Measurements from ENCODE around the gene NUBPL. TPM values are rescaled to one million over a fixed set of nuclear protein-coding genes. Genes with fewer than 3 reads are reported as not detected.

NUBPL gene, protein sequence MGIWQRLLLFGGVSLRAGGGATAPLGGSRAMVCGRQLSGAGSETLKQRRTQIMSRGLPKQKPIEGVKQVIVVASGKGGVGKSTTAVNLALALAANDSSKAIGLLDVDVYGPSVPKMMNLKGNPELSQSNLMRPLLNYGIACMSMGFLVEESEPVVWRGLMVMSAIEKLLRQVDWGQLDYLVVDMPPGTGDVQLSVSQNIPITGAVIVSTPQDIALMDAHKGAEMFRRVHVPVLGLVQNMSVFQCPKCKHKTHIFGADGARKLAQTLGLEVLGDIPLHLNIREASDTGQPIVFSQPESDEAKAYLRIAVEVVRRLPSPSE
- total RNA-seq: 10 to 100 TPM in 1 of 2 donors, 1 to 10 TPM in 1; 6.7 to 13.1 TPM

GRCh38 chr14:31561155-31561846, at the start of gene NUBPL:
Gene NUBPL (plus strand): TSS chr14:31561404. CDS start chr14:31561440, 36 bp downstream.
- ATAC-seq (replicated peaks): peak; percentile 97
- Mint-ChIP-seq H3K27ac (peak within 1 kb of the TSS; percentile 99), H3K27me3 (peaks cover 8% of the 10 kb centered on the region), H3K36me3 (ENCODE audit: low read depth) (peaks cover 7% of the 10 kb centered on the region), H3K4me1 (peaks cover 18% of the 10 kb centered on the region), H3K4me3 (peak within 1 kb of the TSS; percentile 94), H3K9me3 (no peaks in the 10 kb centered on the region)

DNA sequence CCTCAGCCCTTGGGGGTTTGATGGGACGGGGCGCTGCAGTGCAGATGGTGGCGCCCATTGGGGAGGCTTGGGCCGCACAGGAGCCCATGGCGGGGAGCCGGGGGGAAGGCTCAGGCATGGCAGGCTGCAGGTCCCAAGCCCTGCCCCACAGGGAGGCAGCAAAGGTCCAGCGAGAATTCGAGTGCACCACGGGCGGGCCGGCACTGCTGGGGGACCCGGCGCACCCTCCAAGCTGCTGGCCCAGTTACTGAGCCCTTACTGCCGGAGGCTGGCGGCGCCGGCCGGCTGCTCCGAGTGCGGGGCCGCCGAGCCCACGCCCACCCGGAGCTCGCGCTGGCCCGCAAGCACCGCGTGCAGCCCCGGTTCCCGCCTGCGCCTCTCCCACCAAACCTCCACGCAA, 34.1 kb upstream of the NUBPL start:
- H3K36me3 Mint-ChIP-seq (ENCODE audit: low read depth): no peaks in the 10 kb centered on the region
- peaks cover 6% of the 10 kb centered on the region for H3K27me3 Mint-ChIP-seq
- no peak overlapping the region for H3K4me3 Mint-ChIP-seq
- no peaks in the 10 kb centered on the region for H3K4me1 Mint-ChIP-seq
- H3K27ac Mint-ChIP-seq: no peak overlapping the region
- ATAC-seq (replicated peaks): no peak
- H3K9me3 Mint-ChIP-seq: no peaks in the 10 kb centered on the region

- Mint-ChIP-seq H3K27ac (no peak overlapping the region), H3K9me3 (no peaks in the 10 kb centered on the region), H3K36me3 (ENCODE audit: low read depth) (no peaks in the 10 kb centered on the region), H3K4me3 (no peak overlapping the region), H3K4me1 (no peaks in the 10 kb centered on the region), H3K27me3 (peaks cover 6% of the 10 kb centered on the region)
- ATAC-seq (replicated peaks): no peak
Measured at GRCh38 chr14:31527546-31527945, 33.7 kb upstream of the NUBPL start.

- H3K27ac Mint-ChIP-seq: no peak overlapping the region
- no peaks in the 10 kb centered on the region for H3K36me3 Mint-ChIP-seq (ENCODE audit: low read depth)
- H3K27me3 Mint-ChIP-seq: no peaks in the 10 kb centered on the region
- H3K4me3 Mint-ChIP-seq: no peak overlapping the region
- ATAC-seq (replicated peaks): no peak
- no peaks in the 10 kb centered on the region for H3K4me1 Mint-ChIP-seq
- no peaks in the 10 kb centered on the region for H3K9me3 Mint-ChIP-seq
Measured at GRCh38 chr14:31529053-31529452, 32.2 kb upstream of the NUBPL start.

- no peak for ATAC-seq (replicated peaks)
- Mint-ChIP-seq H3K9me3 (no peaks in the 10 kb centered on the region), H3K4me1 (no peaks in the 10 kb centered on the region)
Measured at GRCh38 chr14:31530136-31530535, 31.1 kb upstream of the NUBPL start.

DNA sequence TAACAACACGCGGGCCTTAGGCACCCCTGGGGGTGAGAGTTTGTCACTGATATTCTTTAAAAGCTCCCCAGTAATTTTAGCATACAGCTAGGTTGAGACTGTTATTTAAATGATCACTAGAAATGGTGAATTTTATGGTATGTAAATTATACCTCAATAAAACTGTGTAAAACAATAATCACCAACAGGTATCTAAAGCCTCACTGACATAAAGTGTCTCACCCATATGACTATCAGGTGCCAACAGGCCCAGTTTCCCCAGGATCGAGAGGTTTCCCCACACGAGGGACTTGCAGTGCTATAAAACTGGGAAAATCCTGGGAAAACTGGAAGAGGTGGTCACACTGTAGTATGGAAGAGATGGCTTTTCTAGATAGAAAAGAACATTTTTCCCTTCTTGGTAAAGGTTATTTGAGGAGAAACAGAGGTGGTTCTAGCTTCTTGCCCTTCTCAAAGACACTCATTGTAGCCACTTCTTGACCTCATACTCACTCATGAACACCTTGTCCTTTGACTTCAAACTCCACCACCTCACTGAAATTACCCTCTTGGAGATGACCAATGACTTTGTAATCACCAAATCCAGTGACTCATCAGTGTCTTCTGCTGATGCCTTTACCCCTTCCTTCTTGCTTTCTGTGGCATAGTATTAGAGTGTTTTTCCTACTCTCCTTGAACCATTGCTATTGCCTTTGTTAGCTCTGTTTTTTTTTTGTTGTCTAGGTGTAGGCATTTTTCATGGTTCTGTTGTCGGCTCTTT, 24.8 kb upstream of the NUBPL start:
- ATAC-seq (replicated peaks): peak; percentile 60
- no peak overlapping the region for H3K27ac Mint-ChIP-seq

More at GRCh38 chr14:31530136-31530535, 31.1 kb upstream of the NUBPL start:
- no peak overlapping the region for H3K27ac Mint-ChIP-seq
- H3K4me3 Mint-ChIP-seq: no peak overlapping the region
- peaks cover 3% of the 10 kb centered on the region for H3K27me3 Mint-ChIP-seq
- no peaks in the 10 kb centered on the region for H3K36me3 Mint-ChIP-seq (ENCODE audit: low read depth)

GRCh38 chr14:31541702-31542101, 19.5 kb upstream of the NUBPL start:
- Mint-ChIP-seq H3K27ac (no peak overlapping the region), H3K27me3 (peaks cover 27% of the 10 kb centered on the region), H3K9me3 (no peaks in the 10 kb centered on the region), H3K4me1 (no peaks in the 10 kb centered on the region), H3K36me3 (ENCODE audit: low read depth) (no peaks in the 10 kb centered on the region), H3K4me3 (no peak overlapping the region)
- ATAC-seq (replicated peaks): no peak

More for the DNA sequence above, 24.8 kb upstream of the NUBPL start:
- H3K9me3 Mint-ChIP-seq: no peaks in the 10 kb centered on the region
- no peak overlapping the region for H3K4me3 Mint-ChIP-seq
- H3K36me3 Mint-ChIP-seq (ENCODE audit: low read depth): no peaks in the 10 kb centered on the region
- H3K4me1 Mint-ChIP-seq: no peaks in the 10 kb centered on the region
- peaks cover 22% of the 10 kb centered on the region for H3K27me3 Mint-ChIP-seq

DNA sequence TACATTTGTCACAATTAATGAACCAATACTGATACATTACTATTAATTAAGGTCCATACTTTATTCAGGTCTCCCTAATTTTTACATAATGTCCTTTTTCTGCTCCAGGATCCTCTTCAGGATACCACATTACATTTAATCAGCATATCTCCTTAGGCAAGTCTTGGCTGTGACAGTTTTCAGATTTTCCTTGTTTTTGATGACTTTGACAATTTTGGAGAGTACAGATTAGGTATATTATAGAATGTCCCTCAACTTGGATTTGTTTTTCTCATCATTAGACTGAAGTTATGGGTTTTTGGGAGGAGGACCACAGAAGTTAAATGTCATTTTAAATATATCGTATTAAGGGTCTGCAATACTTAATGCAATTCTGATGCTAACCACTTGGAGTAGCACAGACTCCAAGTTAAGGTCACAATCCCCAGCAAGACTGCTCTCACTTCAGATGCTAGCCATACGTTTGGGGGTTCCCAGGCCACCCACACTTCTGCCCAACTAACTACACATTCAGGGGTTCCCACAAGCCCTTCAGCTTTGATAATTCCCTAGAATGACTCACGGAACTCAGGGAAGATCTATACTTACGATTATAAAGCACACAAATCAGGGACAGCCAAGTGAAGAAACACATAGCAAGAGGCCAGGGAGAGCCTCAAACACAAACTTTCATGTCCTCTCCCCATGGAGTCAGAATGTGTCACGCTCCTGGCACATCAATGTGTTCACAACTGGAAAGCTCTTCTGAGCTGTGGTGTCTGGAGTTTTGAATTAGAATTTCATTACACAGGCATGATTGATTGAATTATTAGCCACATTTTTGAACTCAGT, 17.0 kb upstream of the NUBPL start:
- ATAC-seq (replicated peaks): no peak
- Mint-ChIP-seq H3K9me3 (no peaks in the 10 kb centered on the region), H3K27me3 (peaks cover 23% of the 10 kb centered on the region), H3K4me1 (no peaks in the 10 kb centered on the region), H3K36me3 (ENCODE audit: low read depth) (no peaks in the 10 kb centered on the region), H3K27ac (no peak overlapping the region), H3K4me3 (no peak overlapping the region)

- Mint-ChIP-seq H3K27ac (no peak overlapping the region), H3K4me3 (no peak overlapping the region), H3K27me3 (peaks cover 28% of the 10 kb centered on the region), H3K36me3 (ENCODE audit: low read depth) (no peaks in the 10 kb centered on the region), H3K9me3 (no peaks in the 10 kb centered on the region), H3K4me1 (no peaks in the 10 kb centered on the region)
- ATAC-seq (replicated peaks): no peak
Measured at GRCh38 chr14:31544816-31545215, 16.4 kb upstream of the NUBPL start.

- H3K4me3 Mint-ChIP-seq: no peak overlapping the region
- no peaks in the 10 kb centered on the region for H3K36me3 Mint-ChIP-seq (ENCODE audit: low read depth)
- no peak for ATAC-seq (replicated peaks)
- no peaks in the 10 kb centered on the region for H3K9me3 Mint-ChIP-seq
- H3K4me1 Mint-ChIP-seq: no peaks in the 10 kb centered on the region
- peaks cover 33% of the 10 kb centered on the region for H3K27me3 Mint-ChIP-seq
- no peak overlapping the region for H3K27ac Mint-ChIP-seq
Measured at GRCh38 chr14:31545328-31545727, 15.9 kb upstream of the NUBPL start.

GRCh38 chr14:31549817-31550216, 11.4 kb upstream of the NUBPL start:
- no peak for ATAC-seq (replicated peaks)
- H3K27me3 Mint-ChIP-seq: peaks cover 32% of the 10 kb centered on the region
- H3K4me1 Mint-ChIP-seq: no peaks in the 10 kb centered on the region
- H3K4me3 Mint-ChIP-seq: no peak overlapping the region
- no peak overlapping the region for H3K27ac Mint-ChIP-seq
- H3K36me3 Mint-ChIP-seq (ENCODE audit: low read depth): no peaks in the 10 kb centered on the region
- H3K9me3 Mint-ChIP-seq: no peaks in the 10 kb centered on the region

DNA sequence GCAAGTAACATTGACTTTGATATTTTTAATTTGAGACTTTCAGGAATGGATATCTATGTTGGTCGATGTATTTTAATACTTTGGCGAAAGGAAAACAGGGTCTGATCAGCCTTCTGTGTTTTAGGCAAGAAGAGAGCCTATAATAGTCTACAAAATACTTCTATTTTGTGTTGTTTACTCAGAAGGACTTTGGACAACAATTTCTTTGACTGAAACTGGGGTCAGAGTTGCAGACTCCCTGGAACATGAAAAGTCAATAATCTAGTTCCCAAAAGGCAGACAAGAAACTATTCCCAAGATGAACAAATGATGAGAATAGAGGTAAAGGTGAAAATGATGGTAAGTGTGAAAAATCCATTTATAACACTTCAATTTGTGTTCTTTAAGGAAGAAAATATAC, 10.6 kb upstream of the NUBPL start:
- H3K27me3 Mint-ChIP-seq: peaks cover 32% of the 10 kb centered on the region
- no peaks in the 10 kb centered on the region for H3K36me3 Mint-ChIP-seq (ENCODE audit: low read depth)

GRCh38 chr14:31556191-31556590, 5.0 kb upstream of the NUBPL start:
- H3K4me1 Mint-ChIP-seq: peaks cover 9% of the 10 kb centered on the region
- H3K36me3 Mint-ChIP-seq (ENCODE audit: low read depth): peaks cover 3% of the 10 kb centered on the region
- H3K27me3 Mint-ChIP-seq: peaks cover 17% of the 10 kb centered on the region
- no peak for ATAC-seq (replicated peaks)
- H3K9me3 Mint-ChIP-seq: no peaks in the 10 kb centered on the region
- no peak overlapping the region for H3K4me3 Mint-ChIP-seq
- no peak overlapping the region for H3K27ac Mint-ChIP-seq

More for the DNA sequence above, 10.6 kb upstream of the NUBPL start:
- Mint-ChIP-seq H3K4me1 (no peaks in the 10 kb centered on the region), H3K4me3 (no peak overlapping the region), H3K27ac (no peak overlapping the region), H3K9me3 (no peaks in the 10 kb centered on the region)
- ATAC-seq (replicated peaks): no peak

- peak overlapping the region; percentile 99 for H3K27ac Mint-ChIP-seq
- no peak for ATAC-seq (replicated peaks)
- H3K4me3 Mint-ChIP-seq: no peak overlapping the region
Measured at GRCh38 chr14:31559939-31560338, 1.3 kb upstream of the NUBPL start.

More at GRCh38 chr14:31559939-31560338, 1.3 kb upstream of the NUBPL start:
- peaks cover 18% of the 10 kb centered on the region for H3K4me1 Mint-ChIP-seq
- peaks cover 6% of the 10 kb centered on the region for H3K36me3 Mint-ChIP-seq (ENCODE audit: low read depth)
- H3K9me3 Mint-ChIP-seq: no peaks in the 10 kb centered on the region
- peaks cover 8% of the 10 kb centered on the region for H3K27me3 Mint-ChIP-seq

Data from activated T-helper 17 cell treated with anti-CD3 and anti-CD28 coated beads, Interleukin-2, amount 50 U/mL, for 72 hours (primary cell).